ENCODE data around the gene CACNG7. TPM values are rescaled to one million over a fixed set of nuclear protein-coding genes. Genes with fewer than 3 reads are reported as not detected.
A peak's percentile ranks its signal among the peaks of the same experiment; 100 is the strongest.

Gene CACNG7
- total RNA-seq, 4 donors from 2014 or later, result not detected

GRCh38 chr19:53989600-53990533 lies 80.8 kb downstream of the CACNG7 start:
- H3K4me3 ChIP-seq, result no peak overlapping the region
- TF ChIP-seq POLR2A (IDR thresholded peaks at IDR 0.05), result no peak
- TF ChIP-seq, protein P1, sequence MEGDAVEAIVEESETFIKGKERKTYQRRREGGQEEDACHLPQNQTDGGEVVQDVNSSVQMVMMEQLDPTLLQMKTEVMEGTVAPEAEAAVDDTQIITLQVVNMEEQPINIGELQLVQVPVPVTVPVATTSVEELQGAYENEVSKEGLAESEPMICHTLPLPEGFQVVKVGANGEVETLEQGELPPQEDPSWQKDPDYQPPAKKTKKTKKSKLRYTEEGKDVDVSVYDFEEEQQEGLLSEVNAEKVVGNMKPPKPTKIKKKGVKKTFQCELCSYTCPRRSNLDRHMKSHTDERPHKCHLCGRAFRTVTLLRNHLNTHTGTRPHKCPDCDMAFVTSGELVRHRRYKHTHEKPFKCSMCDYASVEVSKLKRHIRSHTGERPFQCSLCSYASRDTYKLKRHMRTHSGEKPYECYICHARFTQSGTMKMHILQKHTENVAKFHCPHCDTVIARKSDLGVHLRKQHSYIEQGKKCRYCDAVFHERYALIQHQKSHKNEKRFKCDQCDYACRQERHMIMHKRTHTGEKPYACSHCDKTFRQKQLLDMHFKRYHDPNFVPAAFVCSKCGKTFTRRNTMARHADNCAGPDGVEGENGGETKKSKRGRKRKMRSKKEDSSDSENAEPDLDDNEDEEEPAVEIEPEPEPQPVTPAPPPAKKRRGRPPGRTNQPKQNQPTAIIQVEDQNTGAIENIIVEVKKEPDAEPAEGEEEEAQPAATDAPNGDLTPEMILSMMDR (IDR thresholded peaks at IDR 0.05), result no peak
- no peak overlapping the region for H3K27ac ChIP-seq
- 30 to 52% methylated on average over 9 to 15 of the region's 22 CpGs for WGBS, 2 donors
- peaks cover 3 to 13% (median 5%) of the 10 kb centered on the region in 3 donors for H3K4me1 ChIP-seq
- H3K9me3 ChIP-seq, result no peaks in the 10 kb centered on the region
- DNase-seq, result no peak
- H3K36me3 ChIP-seq, result no peaks in the 10 kb centered on the region
- H3K27me3 ChIP-seq, result peaks cover 0 to 61% (median 9%) of the 10 kb centered on the region in 4 donors
- intact Hi-C loops (cut with DNase I), result no loop called here

DNA sequence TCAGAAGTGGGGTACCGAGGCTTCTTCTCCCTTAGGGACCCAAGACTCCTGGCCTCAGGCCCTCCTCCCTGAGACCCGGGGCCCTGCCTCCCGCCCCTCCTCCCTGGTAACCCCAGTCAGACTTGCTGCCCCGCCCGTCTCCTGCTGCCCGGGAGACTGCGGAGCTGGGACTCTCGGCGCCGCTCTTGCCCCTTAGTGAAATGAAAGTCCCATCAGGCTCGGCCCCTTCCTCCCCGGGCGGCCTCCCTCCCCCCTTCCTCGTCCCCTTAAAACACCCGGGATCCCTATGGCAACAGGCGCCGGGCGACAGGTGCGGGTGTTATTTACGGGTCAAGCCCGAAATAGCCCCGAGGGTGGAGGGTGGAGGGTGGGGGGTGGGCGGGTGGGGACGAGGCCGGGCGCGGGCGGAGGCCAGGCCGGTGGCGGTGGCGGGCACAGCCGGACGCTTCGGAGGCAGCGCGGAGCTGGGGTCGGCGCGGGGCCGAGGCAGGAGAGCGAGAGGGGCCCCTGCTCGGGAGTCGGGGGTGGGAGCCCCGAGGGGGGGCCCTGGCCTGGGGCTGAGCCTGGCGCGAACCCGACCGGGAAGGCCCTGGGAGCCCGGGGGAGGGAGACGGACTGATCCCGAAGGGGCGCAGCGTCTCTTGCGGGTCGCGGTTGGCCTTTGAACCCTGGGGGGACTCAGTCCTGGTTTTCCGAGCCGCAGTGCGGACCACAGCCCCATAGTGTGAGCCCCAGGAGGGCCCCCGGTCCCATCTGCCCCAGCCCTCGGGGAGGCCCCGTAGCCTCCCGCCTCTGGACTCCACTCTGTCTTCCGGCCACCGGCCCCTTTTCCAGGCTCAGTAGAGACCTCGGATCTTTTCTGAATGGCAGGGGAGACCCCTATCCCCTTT lies 82.4 kb downstream of the CACNG7 start, which contains the start of gene CACNG6:
TSS of gene CACNG6 (plus strand) at position 414 of the 890 bp plus-strand sequence. CDS start 1,241 bp downstream, outside the sequence.
- Histone ChIP-seq H3K4me3 (peak within 1 kb of the TSS in 3 of 4 donors; percentile 9 to 57 (median 44)), H3K27me3 (peaks cover 0 to 78% (median 9%) of the 10 kb centered on the region in 4 donors), H3K4me1 (peaks cover 3 to 13% (median 5%) of the 10 kb centered on the region in 3 donors), H3K9me3 (no peaks in the 10 kb centered on the region), H3K27ac (no peak within 1 kb of the TSS), H3K36me3 (no peaks in the 10 kb centered on the region)
- no peak for TF ChIP-seq POLR2A (IDR thresholded peaks at IDR 0.05)
- TF ChIP-seq, protein P1 (IDR thresholded peaks at IDR 0.05), result no peak
- intact Hi-C loops (cut with DNase I), result no loop called here
- WGBS, 2 donors, result 0 to 36% methylated on average over 2 to 5 of the region's 66 CpGs
- no peak for DNase-seq

GRCh38 chr19:53992211-53992610 lies 83.1 kb downstream of the CACNG7 start:
- intact Hi-C loops (cut with DNase I), result no loop called here
- Histone ChIP-seq H3K4me1 (peaks cover 3 to 13% (median 5%) of the 10 kb centered on the region in 3 donors), H3K27me3 (peaks cover 0 to 83% (median 9%) of the 10 kb centered on the region in 4 donors), H3K27ac (no peak overlapping the region), H3K9me3 (no peaks in the 10 kb centered on the region), H3K4me3 (no peak overlapping the region), H3K36me3 (no peaks in the 10 kb centered on the region)
- TF ChIP-seq, protein P1 (IDR thresholded peaks at IDR 0.05), result no peak
- no peak for TF ChIP-seq POLR2A (IDR thresholded peaks at IDR 0.05)
- 70 to 77% methylated on average over 6 to 9 of the region's 9 CpGs for WGBS, 2 donors
- DNase-seq, result no peak

- H3K4me1 ChIP-seq, result peaks cover 3 to 13% (median 5%) of the 10 kb centered on the region in 3 donors
- DNase-seq, result no peak
- H3K36me3 ChIP-seq, result no peaks in the 10 kb centered on the region
- WGBS, 2 donors, result 19 to 30% methylated on average over 4 to 13 of the region's 43 CpGs
- H3K27me3 ChIP-seq, result peaks cover 0 to 89% (median 9%) of the 10 kb centered on the region in 4 donors
- intact Hi-C loops (cut with DNase I), result no loop called here
- no peaks in the 10 kb centered on the region for H3K9me3 ChIP-seq
- H3K4me3 ChIP-seq, result no peak overlapping the region
- TF ChIP-seq, protein P1 (IDR thresholded peaks at IDR 0.05), result no peak
- no peak for TF ChIP-seq POLR2A (IDR thresholded peaks at IDR 0.05)
- no peak overlapping the region for H3K27ac ChIP-seq
Measured at GRCh38 chr19:53992815-53993214, 83.7 kb downstream of the CACNG7 start.

Measured in esophagus squamous epithelium (tissue), 5 donors.